Mesenchymal stem cell (in vitro differentiated cells and primary cell): ENCODE measurements around the gene ARFGAP2.

ENCODE experiments used
- DNase-seq: peaks from one replicate; pipeline ENCODE4 v3.0.0-alpha.2; 2013
- H2AFZ ChIP-seq: one replicate; pipeline ENCODE4 v1.6.1; 2013; ENCODE audit warnings: low read depth, mild to moderate bottlenecking, control low read depth, inconsistent platforms, low read length, moderate library complexity
- H2AK5ac ChIP-seq: 2 replicates; pipeline ENCODE4 v1.6.1; 2013; ENCODE audit warnings: low read length, moderate library complexity, mild to moderate bottlenecking, inconsistent platforms; ENCODE audit not compliant: severe bottlenecking
- H2BK120ac ChIP-seq: one replicate; pipeline ENCODE4 v1.6.1; 2013; ENCODE audit warnings: low read depth, mild to moderate bottlenecking, inconsistent platforms, low read length, moderate library complexity
- H2BK12ac ChIP-seq, 2 experiments: one replicate each; pipeline ENCODE4 v1.6.1; 2013; ENCODE audit warnings: inconsistent platforms in 2 of 2, low read length in 2 of 2, mild to moderate bottlenecking in 2 of 2, moderate library complexity in 2 of 2, control low read depth in 1 of 2
- H2BK15ac ChIP-seq: one replicate; pipeline ENCODE4 v1.6.1; 2013; ENCODE audit warnings: mild to moderate bottlenecking, low read depth, inconsistent platforms; ENCODE audit not compliant: poor library complexity, severe bottlenecking
- H2BK5ac ChIP-seq: 2 replicates; pipeline ENCODE4 v1.6.1; 2013; ENCODE audit warnings: low read depth, mild to moderate bottlenecking, low read length, control low read depth, inconsistent platforms; ENCODE audit not compliant: poor library complexity, severe bottlenecking
- H3K14ac ChIP-seq, 2 experiments: one replicate each; pipeline ENCODE4 v1.6.1; 2013; ENCODE audit warnings: inconsistent platforms in 2 of 2, low read length in 2 of 2, control low read depth in 1 of 2, mild to moderate bottlenecking in 1 of 2, moderate library complexity in 1 of 2
- H3K18ac ChIP-seq, 2 experiments: one replicate each; pipeline ENCODE4 v1.6.1; 2013; ENCODE audit warnings: inconsistent platforms in 2 of 2, low read length in 2 of 2, control low read depth in 1 of 2, low read depth in 1 of 2, mild to moderate bottlenecking in 1 of 2
- H3K23ac ChIP-seq, 2 experiments: one replicate each; pipeline ENCODE4 v1.6.1; 2013; ENCODE audit warnings: inconsistent platforms in 2 of 2, low read length in 2 of 2, mild to moderate bottlenecking in 2 of 2, moderate library complexity in 2 of 2, control low read depth in 1 of 2
- H3K27ac ChIP-seq: 2 replicates; pipeline ENCODE4 v1.5.1; 2013; ENCODE audit warnings: mild to moderate bottlenecking, moderate library complexity, low read length, control low read depth, inconsistent platforms; ENCODE audit not compliant: poor library complexity, severe bottlenecking
- H3K27me3 ChIP-seq, 2 experiments: 2 replicates each; pipeline versions ENCODE4 v1.6.1 to v1.7.0; 2013; ENCODE audit warnings: low read length in 2 of 2, mild to moderate bottlenecking in 2 of 2, moderate library complexity in 2 of 2, control low read depth in 1 of 2, inconsistent platforms in 1 of 2; ENCODE audit not compliant: control insufficient read depth in 1 of 2, insufficient read depth in 1 of 2
- H3K36me3 ChIP-seq, 2 experiments: 2 replicates each; pipeline versions ENCODE4 v1.6.1 to v1.7.0; 2013; ENCODE audit warnings: low read length in 2 of 2, control low read depth in 1 of 2, inconsistent platforms in 1 of 2, low read depth in 1 of 2, mild to moderate bottlenecking in 1 of 2; ENCODE audit not compliant: insufficient read depth in 2 of 2, control insufficient read depth in 1 of 2
- H3K4ac ChIP-seq, 2 experiments: one replicate each; pipeline ENCODE4 v1.6.1; 2013; ENCODE audit warnings: inconsistent platforms in 2 of 2, low read length in 2 of 2, mild to moderate bottlenecking in 2 of 2, moderate library complexity in 2 of 2, control low read depth in 1 of 2, low read depth in 1 of 2
- H3K4me1 ChIP-seq: 2 replicates; pipeline ENCODE4 v1.6.1; 2013; ENCODE audit warnings: low read depth, low read length, control low read depth; ENCODE audit not compliant: control insufficient read depth, insufficient read depth
- H3K4me2 ChIP-seq: 2 replicates; pipeline ENCODE4 v1.6.1; 2013; ENCODE audit warnings: low read length, mild to moderate bottlenecking, inconsistent platforms; ENCODE audit not compliant: poor library complexity, severe bottlenecking
- H3K4me3 ChIP-seq, 2 experiments: 2 replicates each; pipeline versions ENCODE4 v1.5.1 to v1.7.0; 2013; ENCODE audit warnings: low read length in 2 of 2, mild to moderate bottlenecking in 2 of 2, control low read depth in 1 of 2, low read depth in 1 of 2; ENCODE audit not compliant: insufficient read depth in 1 of 2
- H3K79me1 ChIP-seq: replicated peaks from 2 replicates; pipeline ENCODE4 v1.6.1; 2013; ENCODE audit warnings: mild to moderate bottlenecking, control low read depth, low read length, inconsistent platforms; ENCODE audit not compliant: poor library complexity, severe bottlenecking
- H3K9ac ChIP-seq: 2 replicates; pipeline ENCODE4 v1.7.0; 2013; ENCODE audit warnings: mild to moderate bottlenecking, low read length, moderate library complexity
- H3K9me3 ChIP-seq: 2 replicates; pipeline ENCODE4 v1.7.0; 2013; ENCODE audit warnings: mild to moderate bottlenecking, low read length; ENCODE audit not compliant: control insufficient read depth
- H4K8ac ChIP-seq: one replicate; pipeline ENCODE4 v1.6.1; 2013; ENCODE audit warnings: inconsistent platforms, mild to moderate bottlenecking, low read length, moderate library complexity
- H4K91ac ChIP-seq: one replicate; pipeline ENCODE4 v1.6.1; 2013; ENCODE audit warnings: mild to moderate bottlenecking, low read length, inconsistent platforms
- WGBS: methylation state at CpG from one replicate; pipeline ENCODE4 v1.1.7; 2013; ENCODE audit warnings: mixed read lengths; 5-methylcytosine and 5-hydroxymethylcytosine counted together

Gene ARFGAP2

GRCh38 chr11:47147250-47147649 lies 29.4 kb downstream of the ARFGAP2 start:
- WGBS, result 82% methylated on average over 2 of the region's 2 CpGs
- Histone ChIP-seq H3K23ac (no peak overlapping the region), H3K14ac (no peak overlapping the region)

GRCh38 chr11:47144541-47144940 lies 32.1 kb downstream of the ARFGAP2 start:
- H3K4me3 ChIP-seq, result no peak overlapping the region
- H3K79me1 ChIP-seq, result peaks cover 4% of the 10 kb centered on the region
- no peak overlapping the region for H4K91ac ChIP-seq
- no peaks in the 10 kb centered on the region for H3K9me3 ChIP-seq
- no peak overlapping the region for H4K8ac ChIP-seq
- no peak overlapping the region for H3K27ac ChIP-seq
- H3K18ac ChIP-seq, result no peak overlapping the region
- H3K4ac ChIP-seq, result no peak overlapping the region
- no peak overlapping the region for H2BK5ac ChIP-seq
- H3K14ac ChIP-seq, result no peak overlapping the region
- no peak overlapping the region for H3K4me2 ChIP-seq
- no peaks in the 10 kb centered on the region for H3K27me3 ChIP-seq
- no peak overlapping the region for H3K9ac ChIP-seq
- H2BK120ac ChIP-seq, result no peak overlapping the region
- H2AFZ ChIP-seq, result no peak overlapping the region
- peaks cover 5 to 18% of the 10 kb centered on the region in 2 experiments for H3K36me3 ChIP-seq
- WGBS, result 99% methylated on average over 3 of the region's 3 CpGs
- no peak overlapping the region for H3K23ac ChIP-seq
- DNase-seq, result no peak
- no peaks in the 10 kb centered on the region for H3K4me1 ChIP-seq
- H2BK12ac ChIP-seq, result no peak overlapping the region
- H2AK5ac ChIP-seq, result no peak overlapping the region
- no peak overlapping the region for H2BK15ac ChIP-seq

More at GRCh38 chr11:47147250-47147649, 29.4 kb downstream of the ARFGAP2 start:
- Histone ChIP-seq H2BK120ac (no peak overlapping the region), H2BK5ac (no peak overlapping the region), H3K4me2 (no peak overlapping the region), H4K8ac (no peak overlapping the region), H4K91ac (no peak overlapping the region), H3K4me3 (no peak overlapping the region), H3K9ac (no peak overlapping the region), H3K4ac (no peak overlapping the region), H3K9me3 (no peaks in the 10 kb centered on the region), H3K27me3 (no peaks in the 10 kb centered on the region), H3K18ac (no peak overlapping the region), H3K27ac (no peak overlapping the region), H3K79me1 (peaks cover 2% of the 10 kb centered on the region), H2BK12ac (peak overlapping the region in 1 of 2 experiments; percentile 15), H2BK15ac (no peak overlapping the region), H3K4me1 (no peaks in the 10 kb centered on the region), H2AK5ac (no peak overlapping the region), H2AFZ (no peak overlapping the region), H3K36me3 (peaks cover 0 to 14% of the 10 kb centered on the region in 2 experiments)
- DNase-seq, result no peak

GRCh38 chr11:47143322-47143721 lies 33.4 kb downstream of the ARFGAP2 start:
- H2BK120ac ChIP-seq, result no peak overlapping the region
- H3K4ac ChIP-seq, result no peak overlapping the region
- no peak overlapping the region for H4K8ac ChIP-seq
- H2BK12ac ChIP-seq, result no peak overlapping the region
- no peaks in the 10 kb centered on the region for H3K4me1 ChIP-seq
- 0% methylated on average over 3 of the region's 3 CpGs for WGBS
- peaks cover 13 to 15% of the 10 kb centered on the region in 2 experiments for H3K36me3 ChIP-seq
- no peaks in the 10 kb centered on the region for H3K9me3 ChIP-seq
- peak overlapping the region; percentile 30 for H3K27ac ChIP-seq
- no peak overlapping the region for H2AFZ ChIP-seq
- H2AK5ac ChIP-seq, result no peak overlapping the region
- no peaks in the 10 kb centered on the region for H3K27me3 ChIP-seq
- H2BK5ac ChIP-seq, result no peak overlapping the region
- DNase-seq, result peak; percentile 91
- H4K91ac ChIP-seq, result no peak overlapping the region
- H3K4me3 ChIP-seq, result no peak overlapping the region
- peak overlapping the region in 1 of 2 experiments; percentile 18 for H3K18ac ChIP-seq
- H3K23ac ChIP-seq, result no peak overlapping the region
- H3K14ac ChIP-seq, result no peak overlapping the region
- peak overlapping the region; percentile 24 for H3K9ac ChIP-seq
- no peak overlapping the region for H2BK15ac ChIP-seq
- H3K79me1 ChIP-seq, result peaks cover 4% of the 10 kb centered on the region
- no peak overlapping the region for H3K4me2 ChIP-seq

GRCh38 chr11:47139878-47140277 lies 36.8 kb downstream of the ARFGAP2 start:
- no peak overlapping the region for H3K4ac ChIP-seq
- 92% methylated on average over 4 of the region's 4 CpGs for WGBS
- H3K14ac ChIP-seq, result no peak overlapping the region
- no peak overlapping the region for H2BK120ac ChIP-seq
- no peak overlapping the region for H2BK12ac ChIP-seq
- no peaks in the 10 kb centered on the region for H3K4me1 ChIP-seq
- H2BK15ac ChIP-seq, result no peak overlapping the region
- peaks cover 17 to 24% of the 10 kb centered on the region in 2 experiments for H3K36me3 ChIP-seq
- H3K4me2 ChIP-seq, result no peak overlapping the region
- H3K4me3 ChIP-seq, result no peak overlapping the region
- H3K9ac ChIP-seq, result no peak overlapping the region
- peaks cover 2% of the 10 kb centered on the region for H3K79me1 ChIP-seq
- no peak overlapping the region for H4K91ac ChIP-seq
- H3K27ac ChIP-seq, result no peak overlapping the region
- H2AFZ ChIP-seq, result no peak overlapping the region
- no peaks in the 10 kb centered on the region for H3K27me3 ChIP-seq
- no peak for DNase-seq
- no peak overlapping the region for H3K18ac ChIP-seq
- no peaks in the 10 kb centered on the region for H3K9me3 ChIP-seq
- no peak overlapping the region for H2AK5ac ChIP-seq
- H4K8ac ChIP-seq, result peak overlapping the region; percentile 3
- H2BK5ac ChIP-seq, result no peak overlapping the region
- no peak overlapping the region for H3K23ac ChIP-seq
